Activated naive CD4-positive, alpha-beta T cell treated with anti-CD3 and anti-CD28 coated beads, Interleukin-2, amount 10 ng/mL, durations not matched to agents 7 days and 5 days (primary cell): ENCODE data around the gene MRC2.
A peak's percentile ranks its signal among the peaks of the same experiment; 100 is the strongest.
"Not testable (repeated sequence)": the region's sequence is repeated elsewhere in the genome, so short reads cannot be mapped to it uniquely, and the experiment has no call there.

Source experiments
- CTCF ChIA-PET: fragments of 350-600 bp; sonication (Branson Sonifier 250); formaldehyde crosslinking; loops from one replicate; lab custom pipeline; 2021; ENCODE audit warnings: antibody characterized with exemption; lab: Charles Lee
- DNase-seq: peaks from one replicate; pipeline ENCODE4 v3.0.0-alpha.2; 2020
- H3K27ac Mint-ChIP-seq: one replicate; pipeline ENCODE4 v1.8.0; 2021; ENCODE audit warnings: mild to moderate bottlenecking, moderate library complexity, mixed read lengths
- H3K27me3 Mint-ChIP-seq: one replicate; pipeline ENCODE4 v1.8.0; 2021; ENCODE audit warnings: mild to moderate bottlenecking, mixed read lengths
- H3K36me3 Mint-ChIP-seq: one replicate; pipeline ENCODE4 v1.8.0; 2021; ENCODE audit warnings: mixed read lengths
- H3K4me1 Mint-ChIP-seq: one replicate; pipeline ENCODE4 v1.8.0; 2021; ENCODE audit warnings: mixed read lengths
- H3K4me3 Mint-ChIP-seq: one replicate; pipeline ENCODE4 v1.8.0; 2021; ENCODE audit warnings: mild to moderate bottlenecking, moderate library complexity, mixed read lengths
- H3K9me3 Mint-ChIP-seq: one replicate; pipeline ENCODE4 v1.8.0; 2021; ENCODE audit warnings: mixed read lengths

MRC2 gene

GRCh38 chr17:62600805-62601204 lies 26.7 kb upstream of the MRC2 start:
- no peak for DNase-seq
- H3K36me3 Mint-ChIP-seq, result peaks cover 55% of the 10 kb centered on the region
- H3K27me3 Mint-ChIP-seq, result no peaks in the 10 kb centered on the region
- no peak overlapping the region for H3K4me3 Mint-ChIP-seq
- CTCF ChIA-PET, result no interaction called here
- H3K9me3 Mint-ChIP-seq, result no peaks in the 10 kb centered on the region
- no peak overlapping the region for H3K27ac Mint-ChIP-seq
- no peaks in the 10 kb centered on the region for H3K4me1 Mint-ChIP-seq

- peaks cover 55% of the 10 kb centered on the region for H3K36me3 Mint-ChIP-seq
These were observed 26.0 kb upstream of the MRC2 start for GRCh38 chr17:62601471-62601870.

DNA sequence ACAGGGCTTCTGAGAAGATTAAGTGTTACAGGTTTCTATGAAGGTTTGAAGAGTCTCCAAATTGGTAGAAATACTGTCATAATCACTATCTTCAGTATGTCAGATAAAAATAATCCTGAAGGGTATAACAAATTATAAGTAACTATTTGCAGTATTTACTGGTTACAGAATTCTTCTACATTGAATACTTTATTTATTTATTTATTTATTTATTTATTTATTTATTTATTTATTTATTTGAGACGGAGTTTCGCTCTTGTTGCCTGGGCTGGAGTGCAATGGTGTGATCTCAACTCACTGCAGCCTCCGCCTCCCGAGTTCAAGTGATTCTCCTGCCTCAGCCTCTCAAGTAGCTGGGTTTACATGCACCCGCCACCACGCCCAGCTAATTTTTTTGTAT lies 23.7 kb upstream of the MRC2 start:
- H3K9me3 Mint-ChIP-seq, H3K4me1 Mint-ChIP-seq, DNase-seq, H3K27ac Mint-ChIP-seq, H3K27me3 Mint-ChIP-seq, H3K4me3 Mint-ChIP-seq: not testable (repeated sequence)
- H3K36me3 Mint-ChIP-seq, result peaks cover 57% of the 10 kb centered on the region
- CTCF ChIA-PET, result interaction anchor here (0.5 kb wide), 1 partner anchor 1754 kb away, joined by 3 read pairs; no protein-coding TSS in a partner anchor

More at GRCh38 chr17:62601471-62601870, 26.0 kb upstream of the MRC2 start:
- H3K4me1 Mint-ChIP-seq, result no peaks in the 10 kb centered on the region
- CTCF ChIA-PET, result no interaction called here
- H3K9me3 Mint-ChIP-seq, result no peaks in the 10 kb centered on the region
- H3K27me3 Mint-ChIP-seq, result no peaks in the 10 kb centered on the region
- no peak overlapping the region for H3K4me3 Mint-ChIP-seq
- H3K27ac Mint-ChIP-seq, result no peak overlapping the region
- no peak for DNase-seq

- Mint-ChIP-seq H3K27me3 (no peaks in the 10 kb centered on the region), H3K27ac (no peak overlapping the region), H3K4me1 (no peaks in the 10 kb centered on the region), H3K4me3 (no peak overlapping the region), H3K9me3 (no peaks in the 10 kb centered on the region), H3K36me3 (peaks cover 54% of the 10 kb centered on the region)
- no peak for DNase-seq
- CTCF ChIA-PET, result no interaction called here
These were observed 21.9 kb upstream of the MRC2 start for GRCh38 chr17:62605588-62605987.

DNA sequence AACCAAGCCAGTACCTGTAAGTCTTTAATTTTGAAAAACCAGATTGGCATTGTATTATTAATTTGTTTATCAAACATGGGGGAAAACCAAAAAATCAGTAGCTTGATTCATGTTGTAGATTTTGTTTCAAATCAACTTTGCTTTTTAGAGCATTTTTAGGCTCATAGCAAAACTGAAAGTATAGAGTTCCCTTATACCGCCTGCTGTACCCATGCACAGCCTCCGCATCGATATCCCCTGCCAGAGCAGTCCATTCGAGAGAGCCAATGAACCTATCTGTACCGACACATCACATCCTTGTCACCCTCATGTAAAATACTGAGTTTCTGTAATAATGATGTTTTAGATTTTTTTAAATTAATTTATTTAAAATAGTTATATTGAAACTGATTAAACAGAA lies 16.2 kb upstream of the MRC2 start:
- Mint-ChIP-seq H3K27ac (no peak overlapping the region), H3K4me3 (no peak overlapping the region), H3K27me3 (no peaks in the 10 kb centered on the region), H3K4me1 (no peaks in the 10 kb centered on the region), H3K36me3 (peaks cover 50% of the 10 kb centered on the region), H3K9me3 (no peaks in the 10 kb centered on the region)
- CTCF ChIA-PET, result no interaction called here
- DNase-seq, result no peak

GRCh38 chr17:62611728-62612127 lies 15.7 kb upstream of the MRC2 start:
- Mint-ChIP-seq H3K36me3 (peaks cover 47% of the 10 kb centered on the region), H3K4me3 (no peak overlapping the region)
- CTCF ChIA-PET, result no interaction called here

GRCh38 chr17:62612289-62612688 lies 15.2 kb upstream of the MRC2 start:
- peaks cover 44% of the 10 kb centered on the region for H3K36me3 Mint-ChIP-seq
- CTCF ChIA-PET, H3K4me1 Mint-ChIP-seq, H3K27me3 Mint-ChIP-seq, H3K4me3 Mint-ChIP-seq, DNase-seq, H3K9me3 Mint-ChIP-seq, H3K27ac Mint-ChIP-seq: not testable (repeated sequence)

More at GRCh38 chr17:62611728-62612127, 15.7 kb upstream of the MRC2 start:
- Mint-ChIP-seq H3K27ac (no peak overlapping the region), H3K9me3 (no peaks in the 10 kb centered on the region), H3K4me1 (no peaks in the 10 kb centered on the region), H3K27me3 (no peaks in the 10 kb centered on the region)
- no peak for DNase-seq

- H3K27me3 Mint-ChIP-seq, H3K4me3 Mint-ChIP-seq, H3K9me3 Mint-ChIP-seq, CTCF ChIA-PET, H3K4me1 Mint-ChIP-seq, DNase-seq, H3K27ac Mint-ChIP-seq: not testable (repeated sequence)
- H3K36me3 Mint-ChIP-seq, result peaks cover 38% of the 10 kb centered on the region
These were observed 14.4 kb upstream of the MRC2 start for GRCh38 chr17:62613095-62613494.

DNA sequence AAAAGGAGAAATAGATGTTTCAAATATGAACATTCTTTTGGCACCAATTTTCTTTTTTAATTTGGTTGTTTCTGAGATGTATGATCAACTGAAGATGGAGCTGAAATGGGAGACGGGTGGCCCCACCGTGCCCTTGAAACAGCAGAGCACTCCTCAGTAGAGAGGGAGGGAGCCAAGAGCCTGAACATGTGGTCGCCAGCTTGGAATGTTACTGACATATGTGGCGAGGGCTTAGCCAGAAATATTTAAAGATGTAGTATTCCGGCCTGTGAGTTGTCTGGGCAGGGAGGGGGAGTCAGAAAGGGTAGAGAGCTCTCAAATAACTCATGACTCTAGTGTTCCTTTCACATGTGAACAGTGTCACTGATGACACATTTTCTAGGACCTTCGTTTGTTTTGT lies 13.3 kb upstream of the MRC2 start:
- H3K27me3 Mint-ChIP-seq, result no peaks in the 10 kb centered on the region
- H3K36me3 Mint-ChIP-seq, result peaks cover 30% of the 10 kb centered on the region
- no peaks in the 10 kb centered on the region for H3K9me3 Mint-ChIP-seq
- no peaks in the 10 kb centered on the region for H3K4me1 Mint-ChIP-seq
- CTCF ChIA-PET, result interaction anchor here (1.1 kb wide), 1 partner anchor 15 kb away, joined by 3 read pairs; no protein-coding TSS in a partner anchor
- no peak for DNase-seq
- no peak overlapping the region for H3K4me3 Mint-ChIP-seq
- H3K27ac Mint-ChIP-seq, result no peak overlapping the region

- Mint-ChIP-seq H3K4me1 (no peaks in the 10 kb centered on the region), H3K36me3 (peaks cover 21% of the 10 kb centered on the region), H3K9me3 (no peaks in the 10 kb centered on the region), H3K27ac (no peak overlapping the region), H3K27me3 (no peaks in the 10 kb centered on the region), H3K4me3 (no peak overlapping the region)
- CTCF ChIA-PET, result no interaction called here
- DNase-seq, result no peak
These were observed 12.0 kb upstream of the MRC2 start for GRCh38 chr17:62615503-62615902.

DNA sequence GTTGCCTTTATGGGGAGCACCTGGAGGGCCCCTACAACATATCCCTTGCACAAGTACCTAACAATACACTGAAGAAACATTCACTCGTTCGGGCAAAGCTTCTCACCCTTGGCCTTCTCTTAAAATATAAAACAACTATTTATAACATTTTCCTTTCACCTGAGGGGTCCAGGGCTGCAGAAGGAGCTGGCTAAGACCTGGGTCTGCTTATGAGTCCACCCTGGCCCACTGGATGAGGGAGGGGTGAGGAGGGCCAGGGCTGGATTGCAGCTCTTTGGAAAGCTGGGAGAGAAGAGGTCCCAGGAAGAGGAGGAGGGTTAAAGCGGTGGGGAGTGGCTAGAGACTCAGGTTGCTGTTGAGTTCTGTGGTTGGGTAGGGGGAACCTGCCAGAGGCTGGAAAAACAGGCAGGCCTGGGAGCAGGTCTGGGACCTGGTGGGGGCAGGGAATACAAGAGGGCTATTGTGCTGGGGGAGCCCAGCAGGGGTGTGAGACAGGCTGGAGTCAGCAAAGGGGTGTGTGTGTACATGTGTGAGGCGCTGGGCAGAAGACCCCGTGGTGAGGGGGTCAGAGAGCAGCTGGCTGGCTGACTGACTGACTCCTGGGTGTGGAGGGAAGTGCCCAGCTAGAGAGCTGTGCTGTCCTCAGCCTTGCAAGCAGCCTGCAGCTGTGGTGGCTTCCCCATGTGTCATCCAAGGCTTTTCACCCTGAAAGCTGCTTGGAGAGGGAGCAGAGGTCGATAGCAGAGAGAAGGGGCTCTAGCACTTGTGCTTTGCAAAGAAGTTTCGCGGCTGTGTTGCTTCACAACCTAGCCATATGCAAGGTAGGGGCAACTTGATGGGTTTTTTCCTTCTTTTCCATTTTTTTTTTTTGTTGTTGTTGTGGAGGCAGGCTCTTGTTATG lies 10.2 kb upstream of the MRC2 start:
- H3K27me3 Mint-ChIP-seq, result no peaks in the 10 kb centered on the region
- H3K27ac Mint-ChIP-seq, result no peak overlapping the region
- no peak for DNase-seq
- H3K36me3 Mint-ChIP-seq, result peaks cover 12% of the 10 kb centered on the region
- H3K4me3 Mint-ChIP-seq, result no peak overlapping the region
- no peaks in the 10 kb centered on the region for H3K9me3 Mint-ChIP-seq
- H3K4me1 Mint-ChIP-seq, result no peaks in the 10 kb centered on the region
- CTCF ChIA-PET, result no interaction called here

DNA sequence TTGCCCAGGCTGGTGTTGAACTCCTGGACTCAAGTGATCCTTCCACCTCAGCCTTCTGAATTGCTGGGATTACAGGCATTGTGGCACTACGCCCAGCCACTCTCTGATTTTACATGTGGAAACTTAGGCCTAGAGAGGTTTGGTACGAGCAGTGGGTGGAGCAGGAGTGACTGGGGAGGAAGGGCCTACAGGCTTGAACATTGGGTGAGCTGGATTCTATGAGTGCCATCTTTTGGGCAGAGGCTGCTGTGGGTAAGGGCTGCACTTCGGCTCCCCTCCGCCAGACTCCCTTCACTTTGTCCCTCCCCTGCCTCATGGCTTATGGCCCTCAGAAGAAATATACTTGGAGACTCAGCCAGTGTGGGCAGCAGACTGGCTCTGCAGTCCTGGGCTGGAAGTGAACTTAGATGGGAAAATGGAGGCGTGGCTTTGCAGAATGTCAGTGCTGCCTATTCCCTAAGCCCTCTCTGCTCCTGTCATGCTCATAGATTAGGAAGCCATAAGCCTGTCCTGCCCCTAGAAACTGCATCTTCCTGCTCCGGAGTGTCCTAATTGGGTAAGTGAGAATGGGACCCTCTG lies 9.5 kb upstream of the MRC2 start:
- Mint-ChIP-seq H3K9me3 (no peaks in the 10 kb centered on the region), H3K27me3 (no peaks in the 10 kb centered on the region), H3K27ac (no peak overlapping the region), H3K4me3 (no peak overlapping the region), H3K36me3 (peaks cover 11% of the 10 kb centered on the region), H3K4me1 (no peaks in the 10 kb centered on the region)
- CTCF ChIA-PET, result no interaction called here
- DNase-seq, result no peak

DNA sequence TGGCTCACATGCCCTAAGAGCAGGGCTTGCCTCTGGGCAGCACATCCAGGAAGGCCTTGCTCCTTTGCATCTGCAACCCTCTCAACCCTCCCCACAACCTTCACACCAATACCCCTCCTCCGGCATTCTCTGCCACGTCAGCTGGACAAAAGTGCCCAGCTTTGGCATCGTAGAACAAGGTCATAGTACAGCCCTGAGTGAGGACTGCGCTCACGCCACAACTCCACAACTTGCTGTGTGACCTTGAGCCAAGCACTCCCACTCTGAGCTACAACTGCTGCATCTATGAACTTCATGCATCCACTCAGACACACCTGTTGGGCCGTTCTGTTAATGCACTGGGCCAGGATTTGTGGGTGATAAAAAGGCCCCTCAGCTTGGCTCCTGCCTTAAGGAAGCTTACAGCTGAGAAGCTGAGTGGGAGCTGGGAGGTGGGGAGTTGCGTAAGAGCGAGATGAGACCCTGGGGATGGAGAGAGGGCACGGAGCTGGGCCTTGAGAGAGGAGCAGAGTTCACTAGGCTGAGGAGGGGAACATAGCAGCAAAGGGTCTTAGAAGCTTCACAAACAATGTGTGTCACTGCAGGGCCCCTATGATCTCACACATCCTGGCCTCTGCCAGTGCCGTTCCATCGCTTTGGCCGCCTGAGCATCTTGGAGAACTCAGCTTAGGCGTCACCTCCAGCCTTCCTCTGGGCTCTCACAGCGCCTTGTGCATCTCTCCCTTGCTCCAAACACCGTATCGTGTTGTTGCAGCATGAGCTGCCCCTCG lies 8.6 kb upstream of the MRC2 start:
- H3K27ac Mint-ChIP-seq, result peak overlapping the region; percentile 24
- no peaks in the 10 kb centered on the region for H3K27me3 Mint-ChIP-seq
- no peaks in the 10 kb centered on the region for H3K4me1 Mint-ChIP-seq
- DNase-seq, result no peak
- peaks cover 11% of the 10 kb centered on the region for H3K36me3 Mint-ChIP-seq
- no peak overlapping the region for H3K4me3 Mint-ChIP-seq
- no peaks in the 10 kb centered on the region for H3K9me3 Mint-ChIP-seq
- CTCF ChIA-PET, result no interaction called here

DNA sequence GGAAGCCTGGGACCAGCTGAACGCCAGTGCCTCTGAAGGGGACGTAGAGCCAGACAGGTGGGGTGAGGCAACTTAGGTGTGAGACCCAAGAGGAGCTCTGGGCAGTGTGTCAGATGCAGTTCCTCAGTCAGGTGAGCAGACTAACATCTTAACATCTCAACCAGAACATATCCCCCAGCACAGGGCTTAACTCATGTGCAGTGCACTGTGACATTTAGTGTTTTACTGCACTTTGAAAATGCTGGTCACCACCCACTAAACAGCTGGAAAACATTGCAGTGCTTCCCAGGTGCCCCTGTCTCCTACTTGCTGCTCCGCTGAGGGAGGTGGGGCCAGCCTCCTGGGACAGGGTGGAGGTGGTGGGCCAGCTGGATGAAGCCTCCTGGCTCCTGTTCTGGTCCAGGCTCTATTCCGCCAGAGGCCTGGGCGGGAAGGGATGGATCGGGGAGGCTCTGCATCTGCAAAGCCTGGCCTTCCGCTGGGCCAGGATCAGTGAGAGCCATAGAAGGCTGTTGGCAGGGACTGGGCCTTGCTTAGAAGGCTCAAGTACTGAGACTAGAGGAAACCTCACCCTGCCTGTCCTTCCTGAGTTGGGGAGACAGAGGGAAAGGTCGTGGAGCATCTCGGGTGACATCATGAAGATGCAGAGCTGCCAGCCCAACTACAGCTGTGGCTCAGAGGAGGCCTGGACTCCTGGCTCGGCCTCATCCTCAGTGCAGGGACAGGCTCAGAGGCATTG lies 7.9 kb upstream of the MRC2 start:
- H3K27ac Mint-ChIP-seq, result peak overlapping the region; percentile 24
- H3K27me3 Mint-ChIP-seq, result no peaks in the 10 kb centered on the region
- CTCF ChIA-PET, result no interaction called here
- peaks cover 6% of the 10 kb centered on the region for H3K36me3 Mint-ChIP-seq
- DNase-seq, result no peak
- no peaks in the 10 kb centered on the region for H3K4me1 Mint-ChIP-seq
- H3K9me3 Mint-ChIP-seq, result no peaks in the 10 kb centered on the region
- no peak overlapping the region for H3K4me3 Mint-ChIP-seq
